GM12801 (cell line): ENCODE results near the gene IFTAP.

Experiments used
- CTCF ChIP-seq: IDR thresholded peaks from one replicate; pipeline ENCODE4 v1.5.1; 2011; ENCODE audit warnings: control low read depth; ENCODE audit not compliant: insufficient read length; ENCODE audit errors: extremely low read depth

The IFTAP gene

DNA sequence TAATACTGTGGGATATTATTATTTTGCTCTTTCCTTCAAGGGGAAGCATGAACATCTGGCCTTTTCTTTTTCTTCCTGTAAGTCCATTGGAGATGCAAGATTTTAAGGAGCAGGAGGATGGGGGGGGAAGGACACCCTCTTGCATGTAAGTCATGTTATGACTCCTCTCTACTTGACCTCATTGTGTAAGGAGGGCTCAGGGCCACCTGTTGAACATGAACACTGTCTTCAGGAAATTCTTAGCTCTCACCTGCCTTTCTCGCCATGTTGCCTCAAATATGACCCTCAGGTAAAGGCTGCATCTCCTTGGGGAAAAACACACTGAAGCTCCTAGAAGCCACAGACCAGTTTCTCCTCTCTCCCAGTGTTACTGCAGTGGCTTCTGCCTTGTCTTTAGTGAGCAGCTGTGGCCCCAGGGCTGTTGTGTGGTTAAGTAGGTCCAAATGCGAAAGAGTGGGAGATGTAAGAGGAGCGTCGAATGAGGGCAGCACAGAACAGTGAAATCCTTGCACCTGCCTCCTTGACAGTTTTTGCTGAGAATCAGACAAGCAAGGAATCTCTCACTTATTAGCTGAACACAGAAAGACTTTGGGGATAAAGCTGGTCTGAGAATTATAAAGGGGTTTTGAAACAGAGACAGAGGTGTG lies 27.8 kb upstream of the IFTAP start:
- TF ChIP-seq CTCF = no peak

DNA sequence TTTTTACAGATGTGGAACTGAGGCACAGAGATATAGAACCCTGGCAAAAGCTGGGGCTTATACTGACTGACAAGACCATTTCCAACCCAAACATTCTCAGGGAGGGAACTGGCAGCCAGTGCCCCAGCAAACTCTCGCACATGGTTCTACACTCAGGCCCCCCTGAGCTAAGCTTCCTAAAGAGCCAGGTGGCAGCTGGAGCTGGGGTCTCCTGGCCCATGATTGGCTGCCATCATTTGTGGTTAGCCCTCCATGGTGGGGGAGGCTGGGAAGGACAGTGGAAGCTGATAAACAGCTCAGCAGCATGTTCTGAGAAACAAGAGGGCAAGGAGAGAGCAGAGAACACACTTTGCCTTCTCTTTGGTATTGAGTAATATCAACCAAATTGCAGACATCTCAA lies 26.6 kb upstream of the IFTAP start, which contains the start of gene RAG1:
TSS of gene RAG1 (plus strand) at position 314 of the 400 bp plus-strand sequence. CDS start 5,298 bp downstream, outside the sequence.
- no peak for TF ChIP-seq CTCF

- TF ChIP-seq CTCF = no peak
Measured at GRCh38 chr11:36569095-36569494, 25.2 kb upstream of the IFTAP start.

- TF ChIP-seq CTCF = no peak
Measured at GRCh38 chr11:36574486-36574885, 19.8 kb upstream of the IFTAP start.

DNA sequence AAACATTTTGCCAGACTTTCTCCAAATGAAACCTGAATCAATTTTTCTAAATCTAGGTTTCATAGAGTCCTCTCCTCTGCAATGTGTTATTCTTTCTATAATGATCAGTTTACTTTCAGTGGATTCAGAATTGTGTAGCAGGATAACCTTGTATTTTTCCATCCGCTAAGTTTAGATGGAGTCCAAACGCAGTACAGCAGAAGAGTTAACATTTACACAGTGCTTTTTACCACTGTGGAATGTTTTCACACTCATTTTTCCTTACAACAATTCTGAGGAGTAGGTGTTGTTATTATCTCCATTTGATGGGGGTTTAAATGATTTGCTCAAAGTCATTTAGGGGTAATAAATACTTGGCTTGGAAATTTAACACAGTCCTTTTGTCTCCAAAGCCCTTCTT lies 16.9 kb upstream of the IFTAP start:
- no peak for TF ChIP-seq CTCF

GRCh38 chr11:36577859-36578258 lies 16.4 kb upstream of the IFTAP start:
- TF ChIP-seq CTCF = no peak

GRCh38 chr11:36578458-36578857 lies 15.8 kb upstream of the IFTAP start:
- TF ChIP-seq CTCF = no peak
